Peyer's patch (tissue), 4 donors: ENCODE results near the gene MYBBP1A. TPM values are rescaled to one million over a fixed set of nuclear protein-coding genes. Genes with fewer than 3 reads are reported as not detected.

Experiments
- DNase-seq, 3 donors: peaks; one replicate each; pipeline ENCODE4 v3.0.0-alpha.2; 2017 to 2019
- H3K27ac ChIP-seq, 4 donors: fragments of 200-600 bp; sonication (generic); one replicate each; pipeline ENCODE4 v1.5.1; 2016 to 2019
- H3K27me3 ChIP-seq, 2 donors: fragments of 200-600 bp; sonication (generic); one replicate each; pipeline ENCODE4 v1.5.1; 2019
- H3K36me3 ChIP-seq, 3 donors: fragments of 200-600 bp; sonication (generic); one replicate each; pipeline ENCODE4 v1.5.1; 2016 to 2019
- H3K4me1 ChIP-seq, 4 donors: fragments of 200-600 bp; sonication (generic); one replicate each; pipeline ENCODE4 v1.5.1; 2016 to 2019
- H3K4me3 ChIP-seq, 4 donors: fragments of 200-600 bp; sonication (generic); 1 replicate in 3 of 4; 2 replicates in 1 of 4; pipeline ENCODE4 v1.5.1; 2016 to 2019; ENCODE audit warnings: mild to moderate bottlenecking in 1 of 4
- H3K9me3 ChIP-seq, 4 donors: fragments of 200-600 bp; sonication (generic); one replicate each; pipeline ENCODE4 v1.5.1; 2016 to 2019; ENCODE audit warnings: mild to moderate bottlenecking in 1 of 4
- POLR2A ChIP-seq, 2 donors: fragments of 450-650 bp; IDR thresholded peaks; one replicate each; pipeline ENCODE4 v1.5.1; 2017; ENCODE audit warnings: antibody characterized with exemption in 2 of 2, mild to moderate bottlenecking in 2 of 2, moderate library complexity in 2 of 2
- total RNA-seq, 4 donors: library from RNA; depleted of rRNA; stranded (reverse); fragments of >200 nt; gene quantifications; one replicate each; pipeline ENCODE4 v1.1.0, GENCODE V29; 2016
- TF ChIP-seq, protein P1 (sequence below), 6 experiments: fragments of 450-650 bp in 4 of 6; fragments of 200-600 bp in 2 of 6; sonication (generic) in 1 of 6; IDR thresholded peaks; one replicate each; pipeline ENCODE4 v1.5.1; 2017 to 2019; ENCODE audit warnings: antibody characterized with exemption in 6 of 6, mild to moderate bottlenecking in 3 of 6, moderate library complexity in 1 of 6

The MYBBP1A gene
- total RNA-seq, 4 donors from 2014 or later, result 27.1 to 244 (median 91.2) TPM

GRCh38 chr17:4509401-4509800 lies 45.8 kb downstream of the MYBBP1A start:
- H3K4me3 ChIP-seq, result no peak overlapping the region
- TF ChIP-seq, protein P1, sequence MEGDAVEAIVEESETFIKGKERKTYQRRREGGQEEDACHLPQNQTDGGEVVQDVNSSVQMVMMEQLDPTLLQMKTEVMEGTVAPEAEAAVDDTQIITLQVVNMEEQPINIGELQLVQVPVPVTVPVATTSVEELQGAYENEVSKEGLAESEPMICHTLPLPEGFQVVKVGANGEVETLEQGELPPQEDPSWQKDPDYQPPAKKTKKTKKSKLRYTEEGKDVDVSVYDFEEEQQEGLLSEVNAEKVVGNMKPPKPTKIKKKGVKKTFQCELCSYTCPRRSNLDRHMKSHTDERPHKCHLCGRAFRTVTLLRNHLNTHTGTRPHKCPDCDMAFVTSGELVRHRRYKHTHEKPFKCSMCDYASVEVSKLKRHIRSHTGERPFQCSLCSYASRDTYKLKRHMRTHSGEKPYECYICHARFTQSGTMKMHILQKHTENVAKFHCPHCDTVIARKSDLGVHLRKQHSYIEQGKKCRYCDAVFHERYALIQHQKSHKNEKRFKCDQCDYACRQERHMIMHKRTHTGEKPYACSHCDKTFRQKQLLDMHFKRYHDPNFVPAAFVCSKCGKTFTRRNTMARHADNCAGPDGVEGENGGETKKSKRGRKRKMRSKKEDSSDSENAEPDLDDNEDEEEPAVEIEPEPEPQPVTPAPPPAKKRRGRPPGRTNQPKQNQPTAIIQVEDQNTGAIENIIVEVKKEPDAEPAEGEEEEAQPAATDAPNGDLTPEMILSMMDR (IDR thresholded peaks at IDR 0.05), result peak in 1 of 6 experiments; percentile 17
- TF ChIP-seq POLR2A (IDR thresholded peaks at IDR 0.05), result no peak
- DNase-seq, result no peak
- H3K9me3 ChIP-seq, result no peaks in the 10 kb centered on the region
- peak overlapping the region in 3 of 4 donors; percentile 32 to 49 (median 42) for H3K27ac ChIP-seq
- H3K27me3 ChIP-seq, result no peaks in the 10 kb centered on the region
- H3K36me3 ChIP-seq, result no peaks in the 10 kb centered on the region
- peaks cover 0 to 12% (median 0%) of the 10 kb centered on the region in 4 donors for H3K4me1 ChIP-seq

DNA sequence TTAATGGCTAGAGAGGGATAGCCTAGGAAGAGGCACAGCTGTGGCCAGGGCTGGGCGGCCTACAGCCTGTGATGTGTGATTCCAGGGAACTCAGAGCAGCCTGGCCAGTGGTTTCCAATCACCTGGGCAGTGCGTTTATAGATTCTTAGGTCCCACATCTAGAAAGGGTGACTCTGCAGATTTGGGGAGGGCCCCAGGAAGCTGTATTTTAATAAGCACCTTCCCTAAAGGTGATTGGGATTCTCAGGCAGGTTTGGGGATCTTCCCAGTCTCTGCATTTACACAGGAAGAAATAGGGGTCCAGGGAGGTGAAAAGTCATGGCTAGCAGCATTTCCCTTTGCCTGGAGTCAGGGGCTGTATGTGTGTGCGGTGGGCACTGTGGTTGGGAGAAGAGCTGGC lies 47.0 kb downstream of the MYBBP1A start:
- H3K27ac ChIP-seq, result peak overlapping the region in 1 of 4 donors; percentile 49
- no peaks in the 10 kb centered on the region for H3K9me3 ChIP-seq
- no peak for DNase-seq
- TF ChIP-seq, protein P1 (IDR thresholded peaks at IDR 0.05), result no peak
- TF ChIP-seq POLR2A (IDR thresholded peaks at IDR 0.05), result no peak
- H3K36me3 ChIP-seq, result no peaks in the 10 kb centered on the region
- no peaks in the 10 kb centered on the region for H3K27me3 ChIP-seq
- peaks cover 0 to 12% (median 0%) of the 10 kb centered on the region in 4 donors for H3K4me1 ChIP-seq
- H3K4me3 ChIP-seq, result no peak overlapping the region

- Histone ChIP-seq H3K4me1 (peaks cover 0 to 12% (median 0%) of the 10 kb centered on the region in 4 donors), H3K4me3 (no peak overlapping the region), H3K27me3 (no peaks in the 10 kb centered on the region), H3K27ac (peak overlapping the region in 1 of 4 donors; percentile 25), H3K9me3 (no peaks in the 10 kb centered on the region), H3K36me3 (no peaks in the 10 kb centered on the region)
- TF ChIP-seq, protein P1 (IDR thresholded peaks at IDR 0.05), result no peak
- TF ChIP-seq POLR2A (IDR thresholded peaks at IDR 0.05), result no peak
- no peak for DNase-seq
Measured at GRCh38 chr17:4507361-4508111, 47.6 kb downstream of the MYBBP1A start.

GRCh38 chr17:4506892-4507291 lies 48.3 kb downstream of the MYBBP1A start:
- H3K9me3 ChIP-seq, result no peaks in the 10 kb centered on the region
- no peak overlapping the region for H3K27ac ChIP-seq
- no peaks in the 10 kb centered on the region for H3K36me3 ChIP-seq
- no peak for TF ChIP-seq POLR2A (IDR thresholded peaks at IDR 0.05)
- TF ChIP-seq, protein P1 (IDR thresholded peaks at IDR 0.05), result no peak
- H3K4me3 ChIP-seq, result no peak overlapping the region
- no peak for DNase-seq
- H3K4me1 ChIP-seq, result peaks cover 0 to 12% (median 0%) of the 10 kb centered on the region in 4 donors
- H3K27me3 ChIP-seq, result no peaks in the 10 kb centered on the region

GRCh38 chr17:4506175-4506813 lies 48.9 kb downstream of the MYBBP1A start:
- H3K27me3 ChIP-seq, result no peaks in the 10 kb centered on the region
- no peaks in the 10 kb centered on the region for H3K9me3 ChIP-seq
- no peak overlapping the region for H3K4me3 ChIP-seq
- DNase-seq, result no peak
- H3K36me3 ChIP-seq, result no peaks in the 10 kb centered on the region
- TF ChIP-seq, protein P1 (IDR thresholded peaks at IDR 0.05), result no peak
- TF ChIP-seq POLR2A (IDR thresholded peaks at IDR 0.05), result no peak
- peaks cover 0 to 12% (median 0%) of the 10 kb centered on the region in 4 donors for H3K4me1 ChIP-seq
- no peak overlapping the region for H3K27ac ChIP-seq
